ENCODE data around the gene SLC18A2.

The SLC18A2 gene

GRCh38 chr10:117239051-117239450, 1.9 kb upstream of the SLC18A2 start:
- DNase-seq: no peak

DNA sequence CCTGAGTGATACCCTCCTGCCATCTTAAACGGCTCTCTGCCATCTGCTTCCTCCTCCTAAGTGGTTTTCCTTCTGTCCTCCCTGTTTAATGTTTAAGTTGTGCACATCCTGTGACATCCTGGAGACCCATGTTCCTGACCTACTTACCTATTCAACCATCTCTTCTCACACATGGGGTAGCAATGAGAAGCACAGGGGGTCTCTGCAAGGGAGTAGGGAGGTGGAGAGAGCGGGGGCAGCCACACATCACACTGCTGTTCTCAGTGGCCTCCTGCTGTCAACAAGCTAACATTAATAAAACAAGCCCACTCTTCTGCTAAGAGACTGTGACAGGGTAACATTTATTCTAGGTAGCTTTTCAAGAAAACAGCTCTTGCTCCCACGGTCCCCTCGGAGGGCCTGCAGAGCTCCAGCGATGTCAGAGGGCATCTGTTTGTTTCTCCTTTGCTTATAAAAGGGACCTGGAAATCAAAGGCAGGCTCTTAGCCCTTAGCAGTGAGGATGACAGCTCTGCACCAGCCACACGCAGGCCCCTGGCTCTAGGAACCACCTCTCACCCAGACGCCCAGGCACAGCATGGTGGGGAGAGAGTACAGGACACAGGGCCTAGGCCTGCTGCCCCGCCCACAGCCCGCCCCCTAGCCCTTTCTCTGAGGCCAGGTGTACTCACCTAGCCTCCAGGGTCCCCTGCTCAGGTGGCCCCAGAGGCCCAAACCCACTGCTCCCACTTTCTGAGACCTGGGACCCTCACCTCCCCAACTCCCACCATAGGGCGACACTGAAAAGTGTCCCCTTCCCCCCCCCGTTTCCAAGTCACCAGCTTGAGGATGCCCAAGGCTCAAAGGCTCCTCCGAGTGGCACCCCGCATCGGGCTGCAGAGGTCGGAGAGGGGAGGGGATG, 943 bp upstream of the SLC18A2 start:
- DNase-seq: no peak

DNA sequence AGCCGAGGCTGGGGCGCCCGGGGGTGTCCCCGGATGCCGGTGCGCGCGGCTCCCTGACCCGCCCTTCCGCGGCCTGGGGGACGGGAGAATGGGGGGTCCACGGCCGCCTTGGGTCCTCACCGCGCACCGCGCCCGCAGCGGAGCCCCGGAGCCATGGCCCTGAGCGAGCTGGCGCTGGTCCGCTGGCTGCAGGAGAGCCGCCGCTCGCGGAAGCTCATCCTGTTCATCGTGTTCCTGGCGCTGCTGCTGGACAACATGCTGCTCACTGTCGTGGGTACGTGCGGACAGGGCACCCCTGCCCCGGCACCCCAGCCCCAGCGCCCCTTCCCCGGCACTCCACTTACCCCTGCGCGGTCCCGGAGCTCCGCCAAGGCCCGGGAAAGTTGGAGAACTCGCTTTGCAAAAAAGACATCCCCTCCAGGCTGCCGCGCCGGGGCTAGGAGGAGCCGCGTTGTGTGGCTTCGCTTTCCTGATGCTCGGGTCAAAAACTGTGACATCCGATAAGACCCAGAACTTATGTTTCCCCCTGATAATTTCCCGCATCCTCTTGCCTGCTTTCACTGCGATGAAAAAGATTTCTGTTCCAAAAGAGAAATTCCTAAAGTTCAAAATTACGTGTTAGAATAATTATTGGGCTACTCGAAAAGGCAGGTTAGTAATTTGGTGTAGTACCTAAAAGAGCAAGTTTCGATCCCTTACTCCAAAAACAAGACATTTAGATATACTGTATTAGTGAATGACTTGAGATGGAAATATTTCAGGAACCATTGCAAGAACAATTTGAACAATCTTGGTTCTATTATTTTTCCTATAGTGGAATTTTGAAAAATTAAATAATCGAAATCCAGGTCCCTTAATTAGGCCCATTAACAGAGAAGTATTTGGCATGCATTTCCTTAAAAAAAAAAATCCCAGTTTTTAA, 888 bp downstream of the SLC18A2 start:
- no peak for DNase-seq

- no peak for DNase-seq
Measured at GRCh38 chr10:117242463-117242832, 1.5 kb downstream of the SLC18A2 start.

GRCh38 chr10:117246997-117247671, 6.2 kb downstream of the SLC18A2 start:
- DNase-seq: no peak

- DNase-seq: no peak
Measured at GRCh38 chr10:117248750-117249465, 8.0 kb downstream of the SLC18A2 start.

DNA sequence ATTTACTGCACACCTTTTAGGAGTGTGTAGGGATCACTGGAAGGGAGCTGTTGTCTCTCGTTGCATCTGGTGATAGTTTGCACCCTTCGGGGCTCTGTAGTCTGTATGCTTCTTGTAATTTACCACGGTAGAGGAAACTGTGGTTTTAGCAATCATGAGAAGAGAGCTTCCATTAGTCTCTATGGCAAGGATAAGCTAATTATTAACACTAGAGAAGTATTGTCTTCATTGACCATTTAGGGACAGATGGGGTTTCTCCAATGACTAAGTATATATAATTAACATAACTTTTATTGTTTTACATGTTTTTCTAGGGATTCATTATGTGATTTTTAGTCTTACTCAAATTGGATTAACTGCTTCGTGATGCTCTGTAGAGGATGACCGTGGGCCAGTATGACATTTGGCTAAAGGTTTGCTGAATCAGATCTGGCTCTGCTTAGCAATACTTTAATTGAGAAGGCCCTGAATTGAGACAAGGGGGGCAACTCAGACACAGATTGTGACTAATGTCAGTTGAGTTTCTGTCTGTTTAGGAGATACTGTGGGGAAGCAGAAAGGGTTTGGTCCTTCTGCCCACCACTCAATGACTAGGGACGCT, 8.7 kb downstream of the SLC18A2 start:
- no peak for DNase-seq

DNA sequence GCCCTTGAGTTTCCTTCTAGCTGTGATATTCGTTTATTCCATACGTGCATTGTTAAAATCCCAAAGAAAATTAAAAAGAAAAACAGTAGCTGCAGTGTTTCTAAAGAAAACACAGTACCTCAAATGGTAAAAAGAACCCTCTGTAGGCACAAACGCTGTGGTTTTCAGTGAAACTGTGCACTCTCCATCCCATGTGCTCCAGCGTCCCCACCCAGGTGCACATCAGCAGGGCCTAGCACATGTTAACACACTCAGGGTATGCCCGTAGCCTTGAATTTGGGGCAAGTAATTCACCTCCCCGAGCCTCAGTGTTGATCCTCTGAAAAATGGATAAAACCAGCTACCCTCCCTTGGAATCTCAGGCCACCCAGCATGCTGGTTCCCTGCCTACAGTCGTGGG, 9.5 kb downstream of the SLC18A2 start:
- DNase-seq: no peak

DNA sequence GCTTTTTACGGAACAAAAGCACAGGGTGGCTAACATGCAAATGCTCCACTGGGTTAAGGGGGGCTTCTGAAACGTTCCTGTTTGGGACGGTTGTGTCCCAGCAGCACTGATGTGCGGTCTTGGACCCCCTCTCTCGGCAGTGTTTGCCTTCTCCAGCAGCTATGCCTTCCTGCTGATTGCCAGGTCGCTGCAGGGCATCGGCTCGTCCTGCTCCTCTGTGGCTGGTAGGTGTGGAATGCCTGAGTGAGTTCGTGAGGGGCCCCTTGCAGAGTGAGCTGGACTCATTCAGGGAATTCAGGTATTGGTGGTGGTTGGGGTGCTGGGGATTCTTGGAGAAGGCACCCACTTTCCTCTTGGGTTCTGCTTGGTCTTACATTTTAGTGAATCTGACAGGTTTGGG, 13.0 kb downstream of the SLC18A2 start:
- DNase-seq: no peak

- no peak for DNase-seq
Measured at GRCh38 chr10:117254338-117254737, 13.4 kb downstream of the SLC18A2 start.

GRCh38 chr10:117254774-117255735, 14.1 kb downstream of the SLC18A2 start:
- no peak for DNase-seq

GRCh38 chr10:117255835-117256460, 15.0 kb downstream of the SLC18A2 start:
- DNase-seq: no peak

DNA sequence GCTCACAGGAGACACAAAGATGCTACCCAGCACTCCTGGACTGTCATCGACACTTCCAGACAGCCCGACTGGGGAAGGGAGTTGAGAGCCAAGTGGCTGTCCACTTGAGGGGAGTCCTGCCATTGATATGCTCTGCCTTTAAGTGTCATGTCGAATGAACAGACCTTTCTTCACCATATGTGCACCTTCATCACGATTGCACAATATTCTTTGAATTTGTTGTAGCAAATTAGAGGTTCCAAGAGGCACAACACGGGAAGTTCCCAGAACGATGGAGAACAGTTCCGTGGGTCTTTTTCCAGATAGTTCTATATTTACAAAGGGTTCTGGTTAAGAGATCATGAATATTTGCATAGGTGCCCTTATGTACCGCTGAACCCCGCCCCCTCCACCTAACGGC, 16.0 kb downstream of the SLC18A2 start:
- no peak for DNase-seq

DNA sequence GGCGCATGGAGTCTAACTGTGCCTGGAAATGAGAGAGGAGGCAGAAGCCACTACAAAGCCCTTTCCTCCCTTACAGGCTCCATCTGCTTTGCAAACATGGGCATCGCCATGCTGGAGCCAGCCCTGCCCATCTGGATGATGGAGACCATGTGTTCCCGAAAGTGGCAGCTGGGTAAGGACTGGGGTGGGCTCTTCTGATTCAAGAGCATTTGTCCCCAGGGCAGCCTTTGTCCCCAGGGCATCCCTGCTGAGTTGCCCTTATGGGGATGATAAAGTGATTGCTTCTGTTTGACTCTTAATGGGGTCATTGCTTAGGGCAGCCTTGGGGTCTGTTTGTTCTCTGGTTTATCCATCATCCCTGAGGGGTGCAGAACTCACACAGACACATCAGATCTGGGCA, 16.8 kb downstream of the SLC18A2 start:
- no peak for DNase-seq

- no peak for DNase-seq
Measured at GRCh38 chr10:117259279-117259678, 18.4 kb downstream of the SLC18A2 start.

- DNase-seq: no peak
Measured at GRCh38 chr10:117260084-117260483, 19.2 kb downstream of the SLC18A2 start.

DNA sequence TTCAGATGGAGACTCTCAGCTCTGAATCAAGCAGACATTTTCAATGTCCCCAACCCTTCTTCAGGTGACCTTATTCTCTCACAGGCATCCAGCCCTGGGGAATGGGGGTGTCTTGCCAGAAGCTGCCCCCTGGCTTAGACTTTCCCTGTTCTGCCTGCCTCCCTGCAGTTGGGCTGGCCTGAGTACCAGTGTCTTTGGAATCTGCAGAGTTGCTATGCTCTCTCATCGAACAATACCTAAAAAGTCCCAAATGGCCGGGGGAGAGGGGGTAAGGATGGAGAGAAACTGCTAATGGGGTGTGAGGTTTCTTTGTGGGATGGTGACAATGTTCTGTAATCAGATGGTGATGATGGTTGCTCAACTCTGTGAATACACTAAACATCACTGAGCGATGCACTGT, 20.6 kb downstream of the SLC18A2 start:
- no peak for DNase-seq

- DNase-seq: no peak
Measured at GRCh38 chr10:117262291-117262902, 21.5 kb downstream of the SLC18A2 start.

- no peak for DNase-seq
Measured at GRCh38 chr10:117262903-117263293, 22.0 kb downstream of the SLC18A2 start.

- DNase-seq: no peak
Measured at GRCh38 chr10:117264782-117265181, 23.9 kb downstream of the SLC18A2 start.
